Fibroblast of mammary gland (primary cell): ENCODE data around the gene NTNG1.

Experiments used
- DNase-seq: peaks from one replicate; pipeline ENCODE4 v3.0.0-alpha.2; 2010; ENCODE audit warnings: low read depth
- H3K4me3 ChIP-seq: 2 replicates; pipeline ENCODE4 v1.5.1; 2011; ENCODE audit warnings: low read depth, mild to moderate bottlenecking, low read length, moderate library complexity; ENCODE audit not compliant: control insufficient read depth
- TF ChIP-seq, protein P1 (sequence below): conservative IDR thresholded peaks from 2 replicates; pipeline ENCODE4 v1.5.1; 2011; ENCODE audit warnings: low read depth, low read length, inconsistent platforms; ENCODE audit not compliant: control insufficient read depth, insufficient read depth

Gene NTNG1

DNA sequence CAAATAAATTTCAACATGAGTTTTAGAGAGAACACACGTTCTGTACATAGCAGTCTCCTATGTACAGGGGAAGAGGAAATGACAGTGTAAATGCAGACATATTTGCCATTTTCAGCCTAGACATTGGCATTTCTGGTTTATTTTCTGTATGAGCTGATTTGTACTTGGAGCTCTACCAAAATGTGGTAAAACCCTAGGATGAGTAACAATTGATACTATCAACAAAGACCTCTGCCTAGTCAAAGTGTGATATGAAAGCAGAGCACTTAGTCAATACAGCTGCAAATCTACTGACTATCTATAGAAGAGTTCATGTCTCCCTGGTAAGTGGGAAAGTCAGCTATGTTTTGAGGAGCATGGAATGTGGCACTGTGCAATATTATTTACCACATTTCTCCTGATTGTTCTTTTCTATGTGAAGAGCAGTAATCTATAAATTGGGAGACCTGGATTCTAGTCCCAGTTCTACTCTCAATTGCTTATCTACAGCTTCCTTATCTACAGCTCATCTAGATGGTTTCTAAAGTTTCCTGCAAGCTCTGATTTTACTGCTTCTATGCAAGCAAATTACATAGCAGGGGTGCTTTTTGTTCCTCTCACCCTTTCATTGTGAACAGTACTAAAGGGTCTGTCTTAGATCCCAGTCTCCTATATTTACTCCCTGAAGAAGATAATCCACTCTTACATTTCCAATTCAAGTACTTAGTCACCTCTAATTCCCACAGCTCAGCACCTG is 334.2 kb downstream of the NTNG1 start:
- DNase-seq: peak; percentile 25
- no peak overlapping the region for H3K4me3 ChIP-seq
- TF ChIP-seq, protein P1, sequence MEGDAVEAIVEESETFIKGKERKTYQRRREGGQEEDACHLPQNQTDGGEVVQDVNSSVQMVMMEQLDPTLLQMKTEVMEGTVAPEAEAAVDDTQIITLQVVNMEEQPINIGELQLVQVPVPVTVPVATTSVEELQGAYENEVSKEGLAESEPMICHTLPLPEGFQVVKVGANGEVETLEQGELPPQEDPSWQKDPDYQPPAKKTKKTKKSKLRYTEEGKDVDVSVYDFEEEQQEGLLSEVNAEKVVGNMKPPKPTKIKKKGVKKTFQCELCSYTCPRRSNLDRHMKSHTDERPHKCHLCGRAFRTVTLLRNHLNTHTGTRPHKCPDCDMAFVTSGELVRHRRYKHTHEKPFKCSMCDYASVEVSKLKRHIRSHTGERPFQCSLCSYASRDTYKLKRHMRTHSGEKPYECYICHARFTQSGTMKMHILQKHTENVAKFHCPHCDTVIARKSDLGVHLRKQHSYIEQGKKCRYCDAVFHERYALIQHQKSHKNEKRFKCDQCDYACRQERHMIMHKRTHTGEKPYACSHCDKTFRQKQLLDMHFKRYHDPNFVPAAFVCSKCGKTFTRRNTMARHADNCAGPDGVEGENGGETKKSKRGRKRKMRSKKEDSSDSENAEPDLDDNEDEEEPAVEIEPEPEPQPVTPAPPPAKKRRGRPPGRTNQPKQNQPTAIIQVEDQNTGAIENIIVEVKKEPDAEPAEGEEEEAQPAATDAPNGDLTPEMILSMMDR: no peak

DNA sequence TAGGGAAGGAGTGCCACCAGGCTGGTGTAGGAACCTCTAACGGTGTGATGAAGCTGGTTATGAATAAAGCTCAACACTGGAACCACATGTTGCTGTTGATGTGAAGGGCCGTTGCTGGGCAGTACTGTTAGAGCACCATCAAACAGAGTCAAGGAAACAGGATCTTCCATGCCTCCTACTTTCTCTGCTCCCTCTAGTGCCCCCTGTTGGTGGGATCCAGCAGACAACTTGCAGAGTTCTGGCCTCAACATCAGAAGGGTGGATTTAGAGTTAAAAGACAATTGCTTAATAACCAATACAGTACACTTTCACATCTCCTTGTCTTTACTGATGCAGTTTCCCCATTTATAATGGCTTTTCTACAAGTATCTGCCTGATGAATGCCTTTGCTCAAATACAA is 336.4 kb downstream of the NTNG1 start:
- peak; percentile 2 for DNase-seq
- H3K4me3 ChIP-seq: no peak overlapping the region
- TF ChIP-seq, protein P1: peak; percentile 21

DNA sequence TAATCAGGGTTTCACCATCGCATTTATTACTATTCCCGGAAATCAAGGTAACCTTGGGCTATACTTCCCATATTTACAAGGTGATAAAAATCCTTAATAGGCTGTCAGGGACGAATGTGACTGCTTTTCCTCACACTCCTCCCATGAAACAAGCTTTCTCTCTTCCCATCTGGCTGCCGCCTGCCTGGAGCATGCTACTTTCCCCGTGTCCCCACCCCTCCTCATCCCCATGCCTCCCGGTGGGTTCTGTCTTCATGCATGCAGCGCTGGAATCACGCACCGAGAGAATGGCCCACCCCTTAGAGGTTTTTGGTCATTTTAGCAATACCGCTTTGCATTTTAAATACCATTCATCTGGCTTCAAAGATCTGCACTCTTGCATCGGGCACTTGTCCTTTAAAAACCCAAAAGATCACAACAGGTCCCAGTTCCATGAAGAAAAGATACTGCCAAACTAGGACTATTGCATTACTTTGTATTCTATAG is 339.1 kb downstream of the NTNG1 start:
- TF ChIP-seq, protein P1: no peak
- no peak for DNase-seq
- no peak overlapping the region for H3K4me3 ChIP-seq

GRCh38 chr1:107480548-107481415 is 339.9 kb downstream of the NTNG1 start:
- H3K4me3 ChIP-seq: no peak overlapping the region
- TF ChIP-seq, protein P1: no peak

GRCh38 chr1:107481756-107482384 is 341.0 kb downstream of the NTNG1 start:
- TF ChIP-seq, protein P1: no peak
- DNase-seq: no peak
- no peak overlapping the region for H3K4me3 ChIP-seq

More at GRCh38 chr1:107480548-107481415, 339.9 kb downstream of the NTNG1 start:
- no peak for DNase-seq

- DNase-seq: no peak
- TF ChIP-seq, protein P1: no peak
These were observed 343.1 kb downstream of the NTNG1 start for GRCh38 chr1:107483949-107484348.

More at GRCh38 chr1:107483949-107484348, 343.1 kb downstream of the NTNG1 start:
- no peak overlapping the region for H3K4me3 ChIP-seq
